IMR-90 (cell line): ENCODE data around the gene CHD6. TPM values are rescaled to one million over a fixed set of nuclear protein-coding genes. Genes with fewer than 3 reads are reported as not detected.

Source experiments
- ATAC-seq: fragments of 200-7000 bp; cut with Tn5 transposase; 2 replicates; pipeline ENCODE4 v1.9.1; 2020; ENCODE audit warnings: low read depth, mild to moderate bottlenecking, moderate library complexity
- BruUV-seq: library from RNA; stranded (reverse); fragments of 400-500 nt; replicated peaks from 2 replicates; lab custom pipeline; 2021; lab: Mats Ljungman, UMichigan
- CTCF ChIA-PET: fragments of 300-600 bp; formaldehyde crosslinking; extraction: SDS; loops from one replicate; lab custom pipeline; 2021; ENCODE audit warnings: antibody characterized with exemption; lab: Yijun Ruan, JAX
- POLR2A ChIA-PET: fragments of 300-600 bp; sonication (Branson Sonifier 250); formaldehyde crosslinking; loops from one replicate; lab custom pipeline; 2022; ENCODE audit warnings: antibody characterized with exemption; ENCODE audit not compliant: unreplicated experiment; lab: Charles Lee
- DNase-seq: peaks from one replicate; pipeline ENCODE4 v3.0.0; 2013
- H2AFZ ChIP-seq: replicated peaks from 2 replicates; pipeline ENCODE3; 2013; ENCODE audit warnings: low read length, mild to moderate bottlenecking; ENCODE audit not compliant: poor library complexity
- H2AK5ac ChIP-seq: 2 replicates; pipeline ENCODE4 v1.6.1; 2013; ENCODE audit warnings: low read depth, low read length, inconsistent platforms
- H2AK9ac ChIP-seq: replicated peaks from 2 replicates; pipeline ENCODE3; 2013; ENCODE audit warnings: mild to moderate bottlenecking, low read depth, low read length, moderate library complexity; ENCODE audit not compliant: poor library complexity
- H2BK120ac ChIP-seq: 2 replicates; pipeline ENCODE4 v1.6.1; 2013; ENCODE audit warnings: low read depth, low read length, inconsistent platforms
- H2BK15ac ChIP-seq: 3 replicates; pipeline ENCODE4 v1.6.1; 2013; ENCODE audit warnings: low read depth, low read length, inconsistent platforms
- H2BK20ac ChIP-seq: 2 replicates; pipeline ENCODE4 v1.6.1; 2013; ENCODE audit warnings: low read depth, mild to moderate bottlenecking, inconsistent platforms, low read length, moderate library complexity
- H2BK5ac ChIP-seq: 2 replicates; pipeline ENCODE4 v1.6.1; 2013; ENCODE audit warnings: mild to moderate bottlenecking, low read depth, low read length, inconsistent platforms; ENCODE audit not compliant: poor library complexity, severe bottlenecking
- H3K14ac ChIP-seq: replicated peaks from 2 replicates; pipeline ENCODE4 v1.6.1; 2013; ENCODE audit warnings: low read depth, low read length, inconsistent platforms
- H3K18ac ChIP-seq: 2 replicates; pipeline ENCODE4 v1.6.1; 2013; ENCODE audit warnings: low read depth, low read length, control low read depth
- H3K23ac ChIP-seq: 2 replicates; pipeline ENCODE4 v1.6.1; 2013; ENCODE audit warnings: low read depth, low read length, inconsistent platforms
- H3K27ac ChIP-seq: 2 replicates; pipeline ENCODE4 v1.5.1; 2013; ENCODE audit warnings: mild to moderate bottlenecking, control low read depth, low read length; ENCODE audit not compliant: insufficient read depth
- H3K27me3 ChIP-seq: 2 replicates; pipeline ENCODE4 v1.6.1; 2013; ENCODE audit warnings: low read length; ENCODE audit not compliant: control insufficient read depth, insufficient read depth
- H3K36me3 ChIP-seq: 2 replicates; pipeline ENCODE4 v1.6.1; 2013; ENCODE audit warnings: low read length, mixed read lengths; ENCODE audit not compliant: control insufficient read depth, insufficient read depth
- H3K4ac ChIP-seq: 2 replicates; pipeline ENCODE4 v1.6.1; 2013; ENCODE audit warnings: low read depth, low read length, inconsistent platforms
- H3K4me1 ChIP-seq: 2 replicates; pipeline ENCODE4 v1.6.1; 2013; ENCODE audit warnings: low read length, mixed read lengths; ENCODE audit not compliant: control insufficient read depth, insufficient read depth
- H3K4me2 ChIP-seq: 2 replicates; pipeline ENCODE4 v1.6.1; 2013; ENCODE audit warnings: low read depth, mild to moderate bottlenecking, control low read depth, low read length, moderate library complexity
- H3K4me3 ChIP-seq: 2 replicates; pipeline ENCODE4 v1.5.1; 2013; ENCODE audit warnings: low read depth, mild to moderate bottlenecking, control low read depth, low read length, moderate library complexity; ENCODE audit not compliant: insufficient read depth
- H3K56ac ChIP-seq: 2 replicates; pipeline ENCODE4 v1.6.1; 2013; ENCODE audit warnings: low read length, inconsistent platforms; ENCODE audit not compliant: insufficient read depth; ENCODE audit errors: extremely low read depth
- H3K79me1 ChIP-seq, 2 experiments: 2 replicates each; pipeline ENCODE4 v1.6.1; 2013; ENCODE audit warnings: low read length in 2 of 2, inconsistent platforms in 1 of 2, low read depth in 1 of 2
- H3K9ac ChIP-seq: 2 replicates; pipeline ENCODE4 v1.6.1; 2013; ENCODE audit warnings: low read depth, low read length, control low read depth
- H3K9me1 ChIP-seq: 2 replicates; pipeline ENCODE4 v1.6.1; 2013; ENCODE audit warnings: low read length, inconsistent platforms; ENCODE audit not compliant: insufficient read depth
- H3K9me3 ChIP-seq: 2 replicates; pipeline ENCODE4 v1.6.1; 2013; ENCODE audit warnings: low read length; ENCODE audit not compliant: control insufficient read depth, insufficient read depth
- H4K20me1 ChIP-seq: 2 replicates; pipeline ENCODE4 v1.6.1; 2013; ENCODE audit warnings: low read length, inconsistent platforms; ENCODE audit not compliant: insufficient read depth
- H4K5ac ChIP-seq: 2 replicates; pipeline ENCODE4 v1.6.1; 2013; ENCODE audit warnings: mild to moderate bottlenecking, low read depth, low read length, control low read depth
- H4K8ac ChIP-seq, 2 experiments: 2 replicates each; pipeline ENCODE4 v1.6.1; 2013; ENCODE audit warnings: low read depth in 2 of 2, low read length in 2 of 2, control low read depth in 1 of 2, inconsistent platforms in 1 of 2
- H4K91ac ChIP-seq: 2 replicates; pipeline ENCODE4 v1.6.1; 2013; ENCODE audit warnings: low read depth, low read length, inconsistent platforms; ENCODE audit not compliant: insufficient read depth
- BHLHE40 ChIP-seq: fragments of 150-350 bp; IDR thresholded peaks from 2 replicates; pipeline ENCODE4 v1.6.1; 2016; ENCODE audit warnings: mild to moderate bottlenecking, low read depth, low read length
- CEBPB ChIP-seq: IDR thresholded peaks from 2 replicates; pipeline ENCODE4 v1.6.1; 2012; ENCODE audit warnings: low read depth, low read length, improper control_type of control experiment
- FOS ChIP-seq: fragments of 150-350 bp; IDR thresholded peaks from 2 replicates; pipeline ENCODE4 v1.6.1; 2016; ENCODE audit warnings: low read depth, low read length
- MAFK ChIP-seq: IDR thresholded peaks from 2 replicates; pipeline ENCODE4 v1.6.1; 2012; ENCODE audit warnings: low read depth, low read length, improper control_type of control experiment
- MAZ ChIP-seq: IDR thresholded peaks from 2 replicates; pipeline ENCODE4 v1.6.1; 2012; ENCODE audit warnings: low read depth, mild to moderate bottlenecking, low read length, improper control_type of control experiment, moderate library complexity, borderline replicate concordance
- MXI1 ChIP-seq: IDR thresholded peaks from 2 replicates; pipeline ENCODE4 v1.6.1; 2012; ENCODE audit warnings: low read depth, mild to moderate bottlenecking, low read length, moderate library complexity, borderline replicate concordance
- NFE2L2 ChIP-seq: fragments of 150-350 bp; IDR thresholded peaks from 2 replicates; pipeline ENCODE4 v1.6.1; 2016; ENCODE audit warnings: low read depth, mild to moderate bottlenecking, low read length
- POLR2A ChIP-seq: IDR thresholded peaks from 2 replicates; pipeline ENCODE4 v1.6.1; 2012; ENCODE audit warnings: mild to moderate bottlenecking, low read depth, low read length
- RCOR1 ChIP-seq: IDR thresholded peaks from 2 replicates; pipeline ENCODE4 v1.6.1; 2012; ENCODE audit warnings: mild to moderate bottlenecking, low read length, improper control_type of control experiment; ENCODE audit not compliant: insufficient replicate concordance
- RFX5 ChIP-seq: IDR thresholded peaks from 2 replicates; pipeline ENCODE4 v1.8.0; 2012; ENCODE audit warnings: low read depth, mild to moderate bottlenecking, low read length, moderate library complexity
- SMC3 ChIP-seq: fragments of 150-350 bp; IDR thresholded peaks from 2 replicates; pipeline ENCODE4 v1.6.1; 2016; ENCODE audit warnings: low read depth, mild to moderate bottlenecking, antibody characterized with exemption, low read length, moderate library complexity
- WGBS, 2 experiments: methylation state at CpG; one replicate each; pipeline versions ENCODE4 v1.1.5 to v1.1.7; 2013; ENCODE audit warnings: missing lambda C conversion rate in 2 of 2; ENCODE audit not compliant: insufficient read length in 1 of 2; ENCODE audit errors: extremely low coverage in 2 of 2; 5-methylcytosine and 5-hydroxymethylcytosine counted together
- dilution Hi-C: fragments of 300-500 bp; cut with HindIII; formaldehyde crosslinking; loops from one replicate; pipeline ENCODE4 v1.14.3; 2018; ENCODE audit warnings: low sequenced_read_pairs; ENCODE audit not compliant: unreplicated experiment
- in situ Hi-C: fragments of 300-500 bp; cut with MboI; formaldehyde crosslinking; loops from 3 replicates; pipeline ENCODE4 v1.14.3; 2019; ENCODE audit warnings: low sequenced_read_pairs, inconsistent platforms, mixed read lengths
- intact Hi-C: fragments of 100-400 bp; cut with micrococcal nuclease; formaldehyde crosslinking; loops from 2 replicates; pipeline ENCODE4 v1.10.0; 2022
- polyA plus RNA-seq, 3 experiments: library from polyadenylated mRNA; depleted of rRNA; stranded (reverse); fragments of >200 nt; gene quantifications; 2 replicates each; pipeline ENCODE4 v1.2.3, GENCODE V29; 2012; ENCODE audit warnings: low replicate concordance in 1 of 3
- total RNA-seq: library from RNA; depleted of rRNA; stranded (reverse); fragments of >200 nt; gene quantifications from 2 replicates; pipeline ENCODE4 v1.2.3, GENCODE V29; 2012
- TF ChIP-seq, protein P1 (sequence below): fragments of 150-350 bp; IDR thresholded peaks from 2 replicates; pipeline ENCODE4 v1.6.1; 2016; ENCODE audit warnings: low read depth, mild to moderate bottlenecking, low read length, moderate library complexity, borderline replicate concordance
- TF ChIP-seq, protein P2 (sequence below): conservative IDR thresholded peaks from 2 replicates; pipeline ENCODE4 v1.5.1; 2012; ENCODE audit warnings: mild to moderate bottlenecking, low read depth, low read length, improper control_type of control experiment
- TF ChIP-seq, protein P3 (sequence below): fragments of 150-350 bp; IDR thresholded peaks from 2 replicates; pipeline ENCODE4 v1.6.1; 2017; ENCODE audit warnings: mild to moderate bottlenecking, antibody characterized with exemption, low read length, low read depth

The CHD6 gene
- total and polyA plus RNA-seq, 2 of the 4 experiments (the other 2 are of a cell fraction) = 8.8 to 26.7 TPM

GRCh38 chr20:41358230-41358629, 259.9 kb downstream of the CHD6 start:
- no peak overlapping the region for H3K18ac ChIP-seq
- H2BK15ac ChIP-seq = no peak overlapping the region
- ATAC-seq (no peak), DNase-seq (no peak)
- 93% methylated on average over 3 of the region's 9 CpGs; no CpG with 5 or more reads in 1 of the 2 experiments for WGBS, 2 experiments
- no peak overlapping the region for H2AK5ac ChIP-seq
- H3K4me1 ChIP-seq = no peaks in the 10 kb centered on the region
- in situ Hi-C loops (no loop called here), dilution Hi-C loops (no loop called here), intact Hi-C loops (no loop called here)
- TF ChIP-seq MAZ = no peak
- TF ChIP-seq, protein P1, sequence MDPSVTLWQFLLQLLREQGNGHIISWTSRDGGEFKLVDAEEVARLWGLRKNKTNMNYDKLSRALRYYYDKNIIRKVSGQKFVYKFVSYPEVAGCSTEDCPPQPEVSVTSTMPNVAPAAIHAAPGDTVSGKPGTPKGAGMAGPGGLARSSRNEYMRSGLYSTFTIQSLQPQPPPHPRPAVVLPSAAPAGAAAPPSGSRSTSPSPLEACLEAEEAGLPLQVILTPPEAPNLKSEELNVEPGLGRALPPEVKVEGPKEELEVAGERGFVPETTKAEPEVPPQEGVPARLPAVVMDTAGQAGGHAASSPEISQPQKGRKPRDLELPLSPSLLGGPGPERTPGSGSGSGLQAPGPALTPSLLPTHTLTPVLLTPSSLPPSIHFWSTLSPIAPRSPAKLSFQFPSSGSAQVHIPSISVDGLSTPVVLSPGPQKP = no peak
- no peak for TF ChIP-seq FOS
- no peak for TF ChIP-seq NFE2L2
- no peak for TF ChIP-seq SMC3
- no peak for TF ChIP-seq CEBPB
- no peak for TF ChIP-seq RCOR1
- TF ChIP-seq POLR2A = no peak
- TF ChIP-seq RFX5 = no peak
- TF ChIP-seq, protein P2, sequence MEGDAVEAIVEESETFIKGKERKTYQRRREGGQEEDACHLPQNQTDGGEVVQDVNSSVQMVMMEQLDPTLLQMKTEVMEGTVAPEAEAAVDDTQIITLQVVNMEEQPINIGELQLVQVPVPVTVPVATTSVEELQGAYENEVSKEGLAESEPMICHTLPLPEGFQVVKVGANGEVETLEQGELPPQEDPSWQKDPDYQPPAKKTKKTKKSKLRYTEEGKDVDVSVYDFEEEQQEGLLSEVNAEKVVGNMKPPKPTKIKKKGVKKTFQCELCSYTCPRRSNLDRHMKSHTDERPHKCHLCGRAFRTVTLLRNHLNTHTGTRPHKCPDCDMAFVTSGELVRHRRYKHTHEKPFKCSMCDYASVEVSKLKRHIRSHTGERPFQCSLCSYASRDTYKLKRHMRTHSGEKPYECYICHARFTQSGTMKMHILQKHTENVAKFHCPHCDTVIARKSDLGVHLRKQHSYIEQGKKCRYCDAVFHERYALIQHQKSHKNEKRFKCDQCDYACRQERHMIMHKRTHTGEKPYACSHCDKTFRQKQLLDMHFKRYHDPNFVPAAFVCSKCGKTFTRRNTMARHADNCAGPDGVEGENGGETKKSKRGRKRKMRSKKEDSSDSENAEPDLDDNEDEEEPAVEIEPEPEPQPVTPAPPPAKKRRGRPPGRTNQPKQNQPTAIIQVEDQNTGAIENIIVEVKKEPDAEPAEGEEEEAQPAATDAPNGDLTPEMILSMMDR = no peak
- no peak for TF ChIP-seq BHLHE40
- TF ChIP-seq, protein P3, sequence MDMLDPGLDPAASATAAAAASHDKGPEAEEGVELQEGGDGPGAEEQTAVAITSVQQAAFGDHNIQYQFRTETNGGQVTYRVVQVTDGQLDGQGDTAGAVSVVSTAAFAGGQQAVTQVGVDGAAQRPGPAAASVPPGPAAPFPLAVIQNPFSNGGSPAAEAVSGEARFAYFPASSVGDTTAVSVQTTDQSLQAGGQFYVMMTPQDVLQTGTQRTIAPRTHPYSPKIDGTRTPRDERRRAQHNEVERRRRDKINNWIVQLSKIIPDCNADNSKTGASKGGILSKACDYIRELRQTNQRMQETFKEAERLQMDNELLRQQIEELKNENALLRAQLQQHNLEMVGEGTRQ = no peak
- TF ChIP-seq MXI1 = no peak
- TF ChIP-seq MAFK = no peak
- H3K14ac ChIP-seq = no peak overlapping the region
- no peaks in the 10 kb centered on the region for H3K9me3 ChIP-seq
- no peak overlapping the region for H2BK20ac ChIP-seq
- ChIA-PET POLR2A (no interaction called here), CTCF (no interaction called here)
- H3K79me1 ChIP-seq = no peaks in the 10 kb centered on the region
- H3K56ac ChIP-seq = no peak overlapping the region
- H3K4ac ChIP-seq = no peak overlapping the region
- no peaks in the 10 kb centered on the region for H3K9me1 ChIP-seq
- H2AK9ac ChIP-seq = no peak overlapping the region
- H3K23ac ChIP-seq = no peak overlapping the region
- BruUV-seq = no TSS peak
- no peaks in the 10 kb centered on the region for H3K36me3 ChIP-seq
- no peak overlapping the region for H4K91ac ChIP-seq
- H2AFZ ChIP-seq = no peak overlapping the region
- H4K8ac ChIP-seq = no peak overlapping the region
- no peak overlapping the region for H2BK5ac ChIP-seq
- H3K27ac ChIP-seq = no peak overlapping the region
- H3K27me3 ChIP-seq = no peaks in the 10 kb centered on the region; the same call in 1 of the 2 replicates
- H3K4me3 ChIP-seq = no peak overlapping the region
- H3K9ac ChIP-seq = no peak overlapping the region
- H3K4me2 ChIP-seq = no peak overlapping the region
- no peak overlapping the region for H4K5ac ChIP-seq
- no peaks in the 10 kb centered on the region for H4K20me1 ChIP-seq
- no peak overlapping the region for H2BK120ac ChIP-seq
